Umbilical cord (tissue), 2 donors: ENCODE data around the gene NRXN2. TPM values are rescaled to one million over a fixed set of nuclear protein-coding genes. Genes with fewer than 3 reads are reported as not detected.

Source experiments
- DNase-seq: peaks from one replicate; pipeline ENCODE4 v3.0.0-alpha.2; 2015; ENCODE audit warnings: low spot score
- total RNA-seq: library from RNA; depleted of rRNA; stranded (reverse); fragments of >200 nt; gene quantifications from one replicate; pipeline ENCODE4 v1.2.3, GENCODE V29; 2014; ENCODE audit warnings: low replicate concordance; ENCODE audit not compliant: insufficient read depth

Gene NRXN2
- total RNA-seq, 1 donor from 2014 or later: 43.6 TPM

DNA sequence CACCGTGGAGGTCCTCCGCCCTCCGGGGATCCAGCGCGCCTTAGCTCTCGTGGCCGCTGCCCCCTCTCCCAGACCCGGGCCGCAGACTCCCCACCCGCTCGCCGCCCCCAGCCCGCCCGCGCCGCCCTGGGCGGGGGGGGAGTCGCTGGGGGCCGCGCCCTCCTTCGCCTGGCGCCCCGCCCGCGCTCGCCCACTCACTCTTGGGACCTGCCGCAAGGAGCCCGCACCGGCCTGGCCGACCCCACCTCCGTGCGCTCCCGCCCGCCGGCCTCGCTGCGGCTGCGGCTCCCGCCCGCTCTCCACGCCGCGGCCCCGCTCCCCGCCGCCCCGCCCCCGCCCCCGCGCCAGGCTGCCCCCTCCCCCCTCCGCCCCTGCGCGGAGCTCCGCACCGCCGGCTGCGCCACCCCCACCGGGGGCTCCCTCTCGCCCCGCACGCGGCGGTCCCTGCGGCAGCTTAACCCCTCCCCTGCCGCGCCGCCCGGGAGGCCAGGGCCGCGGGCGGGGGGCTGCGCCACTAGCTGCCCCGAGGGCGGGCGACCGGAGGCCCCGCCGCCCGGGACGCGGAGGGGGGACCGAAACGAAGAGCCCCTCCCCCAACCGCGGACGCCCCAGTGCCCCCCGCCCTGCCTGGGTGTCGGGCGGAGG, 21.7 kb upstream of the NRXN2 start:
- no peak for DNase-seq

DNA sequence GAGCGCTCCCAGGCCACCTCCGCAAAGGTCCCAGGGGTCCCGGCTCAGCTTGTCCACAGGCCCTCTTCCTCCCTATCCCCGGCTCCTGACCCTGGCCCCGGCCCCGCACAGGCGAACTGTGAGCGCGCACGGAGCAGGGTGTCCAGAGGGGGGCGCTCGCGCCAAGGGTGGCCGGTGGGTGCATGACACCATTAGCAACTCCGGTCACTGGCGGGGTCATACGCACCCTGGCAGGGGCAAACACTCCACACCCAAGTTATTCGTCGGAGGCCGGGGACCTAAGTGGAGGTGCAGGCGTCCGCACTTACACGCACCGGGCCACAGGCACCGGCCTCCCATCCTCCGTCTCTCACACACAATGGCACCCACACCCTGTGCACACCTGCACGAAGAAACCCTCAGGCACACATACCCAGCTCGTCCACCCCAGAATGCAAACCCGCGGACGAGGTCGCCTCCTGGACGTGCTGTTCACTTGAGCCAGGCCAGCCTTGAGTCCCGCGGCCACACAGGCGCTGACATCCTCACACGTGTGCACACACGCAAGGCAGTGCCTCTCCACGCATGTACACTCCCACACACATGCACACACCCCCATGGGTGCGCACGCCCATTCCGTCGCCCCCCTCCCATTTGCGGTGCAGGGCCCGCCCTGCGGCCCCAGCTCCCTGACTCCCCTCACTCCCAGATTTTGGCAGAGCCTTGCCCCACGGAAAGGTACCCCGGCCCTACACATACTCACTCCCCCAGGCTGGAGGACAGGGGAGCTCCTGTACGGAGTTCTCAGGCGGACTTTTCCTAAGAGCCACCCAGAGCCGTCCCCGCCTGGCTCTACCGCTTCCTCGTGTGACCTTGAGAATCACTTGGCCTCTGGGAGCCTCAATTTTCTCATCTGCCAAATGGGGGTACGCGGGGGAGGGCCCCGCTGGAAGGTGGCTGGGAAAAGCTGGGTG, 20.9 kb upstream of the NRXN2 start, which contains the start of gene RASGRP2:
TSS of gene RASGRP2 (minus strand) at position 552 of the 953 bp plus-strand sequence. CDS start 1,276 bp downstream, outside the sequence.
- DNase-seq: peak; percentile 39

DNA sequence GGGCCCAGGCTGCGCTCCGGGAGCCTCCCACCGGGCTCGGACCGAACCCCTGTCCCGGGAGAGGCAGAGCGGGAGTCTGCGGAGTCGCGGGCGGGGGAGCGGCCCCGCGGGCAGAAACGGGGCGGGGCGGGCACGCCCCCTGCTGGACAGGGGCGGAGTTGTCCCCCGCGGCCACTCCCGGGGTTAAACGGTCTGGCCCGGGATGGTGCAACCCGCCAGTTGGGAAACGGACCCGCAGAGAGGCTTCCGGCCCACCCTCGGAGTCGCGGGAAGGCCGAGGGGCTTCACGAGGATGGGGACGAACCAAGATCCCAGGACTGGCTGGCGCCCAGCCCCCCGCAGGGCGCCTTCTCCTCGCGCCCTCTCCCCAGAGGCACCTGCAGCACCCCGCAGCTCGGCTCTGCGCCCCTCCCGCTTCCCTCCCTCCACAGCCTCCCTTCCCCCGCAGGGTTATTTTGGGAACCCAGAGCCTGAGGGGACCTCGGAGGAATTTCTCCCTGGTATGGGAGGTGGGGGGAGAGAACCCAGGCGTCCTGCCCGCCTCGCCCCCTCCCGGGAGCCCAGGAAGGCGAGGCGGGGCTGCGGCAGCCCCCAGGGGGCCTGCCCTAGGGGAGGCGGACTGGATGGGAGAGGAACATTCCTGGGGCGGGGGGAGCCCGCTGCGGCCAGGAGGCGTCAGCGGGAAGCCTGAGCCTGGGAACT, 20.0 kb upstream of the NRXN2 start:
- peak; percentile 42 for DNase-seq

DNA sequence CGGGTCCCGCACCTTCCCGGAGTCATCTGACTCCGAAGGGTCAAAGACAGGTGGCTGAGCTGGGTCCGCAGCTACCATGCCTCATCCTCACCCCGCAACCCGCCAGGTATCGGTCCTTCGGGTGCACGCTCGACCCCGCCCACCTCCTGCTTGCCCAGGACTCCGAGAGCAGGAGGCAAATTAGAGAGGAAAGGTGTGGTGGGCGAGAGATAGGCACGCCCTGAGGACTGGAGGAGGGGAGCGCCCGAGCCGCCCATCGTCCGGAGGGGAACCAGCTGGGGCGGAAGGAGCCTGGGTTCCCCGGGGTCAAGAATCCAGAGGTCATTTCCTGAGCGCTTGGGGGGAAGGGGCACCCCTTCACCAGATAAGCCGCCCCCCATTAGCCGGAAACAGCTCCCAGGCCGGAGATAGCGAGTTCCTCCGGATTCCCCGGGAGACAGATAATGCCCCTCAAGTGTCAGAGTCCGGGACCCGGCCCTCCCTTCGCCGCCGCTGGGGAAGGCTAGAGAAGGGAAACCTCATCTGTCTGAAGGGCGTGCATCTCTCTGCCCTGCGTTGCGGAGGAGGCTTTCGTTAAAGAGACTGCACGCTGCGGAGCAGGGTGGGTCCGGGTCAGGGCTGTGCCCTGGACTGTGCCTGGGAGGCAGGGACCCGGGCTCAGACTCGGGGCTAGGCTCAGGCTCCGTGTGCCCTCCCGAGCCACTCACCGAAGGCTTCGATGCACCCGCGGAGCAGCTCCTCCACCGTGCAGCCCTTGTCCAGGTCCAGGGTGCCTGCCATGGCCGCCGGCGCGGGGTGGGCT, 19.3 kb upstream of the NRXN2 start:
- no peak for DNase-seq

DNA sequence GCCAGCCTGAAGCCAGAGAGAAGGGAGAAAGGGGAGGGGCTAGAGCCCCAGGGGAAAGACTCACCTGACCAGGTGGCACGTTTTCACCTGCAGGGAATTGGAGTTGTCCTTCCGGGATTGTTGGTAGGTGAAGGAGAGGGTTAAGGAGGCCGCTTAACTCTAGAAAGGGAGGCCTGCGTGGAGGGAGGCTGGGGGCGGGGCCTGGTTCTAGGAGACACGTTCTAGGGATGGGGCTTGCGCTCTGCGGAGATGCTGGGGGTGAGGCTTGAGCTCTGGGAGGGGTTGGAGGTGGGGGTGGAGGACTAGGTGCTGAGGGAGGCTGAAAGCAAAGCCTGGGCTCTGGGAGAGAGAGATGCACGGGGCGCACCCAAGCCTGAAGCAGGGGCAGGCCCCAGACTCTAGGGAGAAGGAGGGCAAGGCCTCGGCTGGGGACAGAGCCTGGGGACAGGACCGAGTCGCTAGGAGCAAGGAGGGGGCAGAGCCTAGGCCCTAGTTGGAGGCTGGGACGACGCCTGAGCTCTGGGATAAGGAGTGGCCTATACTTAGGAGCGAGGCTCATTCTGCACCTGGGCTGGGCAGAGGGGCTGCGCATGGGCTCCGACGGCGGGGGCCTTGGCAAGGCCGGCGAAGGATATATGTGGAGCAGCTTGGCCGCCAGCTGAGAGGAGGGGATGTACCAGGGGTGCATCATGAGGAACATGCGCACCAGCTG, 18.5 kb upstream of the NRXN2 start:
- no peak for DNase-seq

DNA sequence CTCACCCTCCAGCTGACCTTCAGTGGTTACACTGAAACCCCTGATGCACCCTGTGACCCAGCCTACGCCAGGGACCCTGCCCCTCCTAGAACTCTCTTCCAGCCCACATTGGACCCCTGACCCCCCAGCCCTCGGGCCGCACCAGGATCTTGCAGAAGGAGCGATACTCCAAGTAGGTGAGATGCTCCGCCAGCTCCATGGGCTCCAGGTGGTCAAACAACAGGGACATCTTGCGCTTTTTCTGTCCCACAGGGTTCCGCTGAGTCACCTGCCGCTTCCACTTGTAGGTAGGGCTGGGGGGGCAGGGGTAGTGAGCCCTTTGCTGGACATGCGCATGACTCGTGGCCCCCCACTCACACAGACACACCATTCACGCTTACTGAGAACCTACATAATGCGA, 16.9 kb upstream of the NRXN2 start:
- DNase-seq: no peak

DNA sequence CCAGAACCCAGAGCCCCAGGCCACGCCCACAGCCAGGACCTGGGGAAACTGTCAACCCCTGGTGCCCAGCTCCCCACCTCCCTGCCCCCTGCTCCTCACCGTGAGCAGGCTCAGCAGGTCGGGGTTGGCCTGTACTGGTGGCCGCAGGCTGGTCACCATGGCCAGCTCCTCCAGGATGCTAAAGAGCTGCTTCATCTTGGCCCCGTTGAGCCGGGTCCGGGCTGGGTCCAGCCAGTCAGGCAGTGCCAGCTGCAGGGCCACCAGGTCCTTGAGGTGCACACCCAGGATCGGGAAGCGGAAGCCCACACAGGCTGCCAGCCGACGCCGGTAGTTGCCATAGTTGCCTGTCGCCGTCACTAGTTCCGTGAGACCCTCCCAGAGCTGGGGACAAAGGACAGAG, 13.7 kb upstream of the NRXN2 start:
- no peak for DNase-seq

DNA sequence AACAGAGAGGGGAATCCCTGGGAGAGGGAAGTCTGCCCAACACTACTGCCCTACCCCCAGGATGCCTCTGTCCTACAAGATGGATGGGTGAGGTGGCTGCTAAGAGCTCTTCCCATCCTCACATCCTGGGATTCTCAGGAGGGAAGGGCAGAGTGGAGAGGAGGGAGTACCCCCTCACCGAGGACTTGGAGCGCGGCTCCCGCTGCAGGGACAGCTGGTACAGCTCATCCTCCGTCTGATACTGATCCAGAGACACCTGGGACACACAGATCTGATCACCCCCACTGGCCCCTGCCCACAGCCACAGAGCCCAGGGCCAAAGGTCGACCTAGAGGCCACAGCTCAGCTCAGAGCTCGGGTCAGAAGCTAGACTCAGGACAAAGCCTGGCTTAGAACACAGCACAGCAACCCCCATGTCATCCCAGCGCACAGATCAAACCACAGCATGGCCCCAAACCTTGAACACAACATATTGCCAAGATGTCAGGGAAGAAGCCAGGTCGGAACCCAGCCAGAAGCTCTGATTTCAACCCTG, 12.8 kb upstream of the NRXN2 start:
- no peak for DNase-seq

DNA sequence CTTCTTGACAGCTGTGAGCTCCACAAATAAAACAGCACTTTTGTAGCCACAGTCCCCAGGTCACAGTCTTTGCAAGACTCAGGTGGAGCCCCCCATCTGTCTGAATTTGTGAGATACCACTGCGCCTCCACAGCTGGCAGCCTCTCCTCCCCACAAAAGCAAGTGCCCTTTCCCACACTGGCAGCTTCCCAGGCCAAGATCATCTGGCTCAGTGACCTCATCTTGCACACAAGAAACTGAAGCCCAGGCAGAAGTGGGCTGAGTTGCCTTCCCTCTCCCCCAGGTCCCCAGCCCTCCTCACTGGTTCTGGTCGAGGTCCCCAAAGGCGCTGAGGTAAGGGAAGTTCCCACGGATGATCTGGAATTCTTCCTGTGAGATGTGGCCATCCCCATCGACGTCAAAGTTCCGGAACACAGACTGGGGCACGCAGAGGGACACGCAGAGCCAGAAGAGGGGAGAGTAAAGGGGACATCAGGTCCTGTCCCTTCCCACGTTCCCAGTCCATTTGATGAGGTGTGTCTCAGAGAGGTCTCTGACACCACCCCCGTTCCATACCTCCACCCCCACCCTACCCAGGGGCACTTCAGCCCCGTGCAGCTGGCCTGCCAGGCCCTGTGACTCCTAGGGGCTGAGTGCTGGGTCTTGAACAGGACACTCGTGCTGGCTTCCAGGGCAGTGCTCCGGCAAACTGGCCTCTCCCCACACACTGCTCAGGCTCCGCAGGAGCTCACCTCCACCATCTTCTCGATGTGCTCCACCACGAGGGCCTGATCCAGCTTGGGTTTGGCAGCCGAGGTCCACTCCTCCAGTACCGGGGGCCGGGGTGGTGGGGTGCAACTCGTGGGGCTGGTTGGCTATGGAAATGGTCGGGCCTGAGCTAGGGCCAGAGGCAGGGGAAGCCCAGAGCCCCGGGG, 12.1 kb upstream of the NRXN2 start:
- DNase-seq: no peak

DNA sequence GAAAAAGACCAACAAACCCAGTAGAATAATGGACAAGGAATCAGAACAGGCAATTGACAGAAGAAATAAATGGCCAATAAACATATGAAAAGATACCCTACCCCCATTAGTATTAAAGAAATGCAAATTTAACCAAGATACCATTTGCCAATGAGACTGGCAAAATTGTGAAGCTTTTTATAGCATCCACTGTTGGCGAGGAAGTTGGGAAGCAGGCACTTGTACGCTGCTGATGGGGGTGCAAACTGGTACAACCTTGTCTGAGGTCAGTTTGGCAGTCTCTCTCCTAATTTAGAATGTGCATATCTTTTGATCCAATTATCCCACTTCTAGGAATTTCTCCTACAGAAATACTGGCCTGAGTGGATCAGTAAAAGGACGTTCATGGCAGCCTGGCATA, 8.6 kb upstream of the NRXN2 start:
- no peak for DNase-seq

DNA sequence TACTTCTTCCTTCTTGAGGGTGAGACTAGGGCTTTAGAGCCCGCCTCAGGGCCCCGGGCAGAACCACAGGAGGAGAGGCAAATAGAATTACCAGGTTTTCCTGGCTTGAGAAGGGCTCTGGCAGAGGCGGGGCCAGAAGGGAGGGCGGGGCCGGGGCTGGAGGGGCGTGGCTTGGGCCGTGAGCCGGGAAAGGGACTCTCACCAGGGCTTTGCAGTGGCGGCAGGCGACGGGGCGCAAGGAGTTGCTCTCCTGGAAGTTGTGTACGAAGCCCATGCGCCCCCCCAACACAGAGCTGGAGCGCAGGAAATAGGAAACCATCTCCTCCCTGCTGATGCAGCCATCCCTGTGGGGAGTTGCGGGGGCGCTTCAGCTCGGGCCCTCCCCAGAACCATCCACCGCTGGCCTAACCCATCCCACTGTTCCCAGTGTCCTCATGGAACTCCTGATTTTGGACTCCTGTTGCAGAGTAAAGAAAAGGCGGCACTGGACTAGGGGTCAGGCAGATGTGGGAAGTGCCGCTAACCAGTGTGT, 6.9 kb upstream of the NRXN2 start:
- DNase-seq: no peak

DNA sequence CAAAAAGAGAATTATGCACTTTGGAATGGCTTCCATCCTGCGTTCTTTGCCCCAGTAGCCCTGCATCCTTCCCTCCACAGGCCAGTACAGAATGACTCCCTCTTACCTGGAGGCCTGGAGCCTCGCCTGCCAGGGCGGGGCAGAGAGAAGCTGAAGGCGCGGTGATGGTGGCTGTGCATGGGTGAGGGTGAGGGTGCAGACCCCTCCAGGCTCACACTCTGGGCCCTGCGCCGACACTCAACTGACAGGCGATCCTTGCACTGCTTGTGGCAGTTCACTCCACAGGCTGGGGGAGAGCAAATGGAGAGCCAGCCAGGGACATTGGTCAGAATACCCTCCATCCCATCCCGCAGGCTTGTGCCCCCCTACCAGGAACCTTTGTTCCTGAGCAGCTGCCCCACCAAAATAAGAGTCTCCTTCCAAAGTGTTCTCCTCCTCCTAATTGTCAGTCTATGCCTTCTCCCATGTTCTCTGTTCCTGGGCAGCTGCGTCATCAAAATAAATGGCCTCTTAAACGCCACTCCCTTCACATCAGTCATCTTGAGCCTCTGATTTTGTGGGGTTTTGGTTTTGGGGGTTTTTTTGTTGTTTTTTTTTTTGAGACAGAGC, 5.9 kb upstream of the NRXN2 start:
- no peak for DNase-seq

DNA sequence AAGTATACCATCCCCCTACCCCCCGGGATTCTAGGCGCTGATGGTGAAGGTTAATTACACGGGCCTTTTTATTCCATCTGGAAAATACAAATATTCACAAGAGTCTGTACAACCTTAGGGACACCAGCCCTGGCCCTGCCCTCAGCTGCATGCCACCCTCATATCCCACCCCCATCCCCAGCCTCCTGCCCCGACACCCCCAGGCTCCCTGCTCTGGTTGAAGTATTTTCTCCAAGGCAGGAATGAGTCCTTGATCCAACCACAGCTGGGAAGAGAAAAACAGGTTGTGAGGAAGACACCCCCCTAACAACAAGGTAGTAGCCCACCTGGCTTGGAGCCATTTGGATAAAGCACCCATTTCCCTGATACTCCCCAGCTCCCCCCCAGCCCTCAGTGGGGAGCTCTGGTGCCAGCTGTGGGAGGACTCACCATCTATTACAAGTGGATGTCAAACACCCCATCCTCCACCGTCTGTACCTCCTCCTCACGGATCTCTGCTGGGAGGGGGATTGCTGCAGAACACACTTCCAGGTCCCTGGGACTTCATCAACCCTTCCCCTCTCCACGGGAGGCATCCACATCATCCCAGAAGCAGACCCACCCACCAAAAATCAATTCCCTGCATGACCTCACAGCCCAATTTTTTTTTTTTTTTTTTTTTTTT, 4.0 kb upstream of the NRXN2 start:
- no peak for DNase-seq

DNA sequence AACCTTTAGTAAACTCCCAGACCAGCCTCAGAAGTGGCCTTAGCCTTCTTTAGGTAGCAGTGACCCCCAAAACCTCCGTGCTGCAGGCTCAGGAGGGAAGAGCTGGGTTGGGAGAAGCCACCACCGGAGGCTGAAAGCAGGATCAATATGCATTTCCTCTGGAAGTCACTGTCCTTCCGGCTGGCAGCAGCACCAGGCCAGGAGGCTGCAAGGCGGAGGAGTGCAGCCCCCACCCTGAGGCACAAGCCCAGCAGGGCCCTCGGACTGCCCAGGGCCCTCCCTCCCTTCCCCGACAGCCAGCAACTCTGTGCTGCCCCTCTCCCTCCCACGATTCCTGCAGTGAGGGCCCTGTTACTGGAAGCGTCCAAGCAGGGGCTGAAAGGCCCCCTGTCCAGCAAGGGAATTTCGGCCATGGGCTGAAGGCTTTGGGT, 3.2 kb upstream of the NRXN2 start:
- no peak for DNase-seq

DNA sequence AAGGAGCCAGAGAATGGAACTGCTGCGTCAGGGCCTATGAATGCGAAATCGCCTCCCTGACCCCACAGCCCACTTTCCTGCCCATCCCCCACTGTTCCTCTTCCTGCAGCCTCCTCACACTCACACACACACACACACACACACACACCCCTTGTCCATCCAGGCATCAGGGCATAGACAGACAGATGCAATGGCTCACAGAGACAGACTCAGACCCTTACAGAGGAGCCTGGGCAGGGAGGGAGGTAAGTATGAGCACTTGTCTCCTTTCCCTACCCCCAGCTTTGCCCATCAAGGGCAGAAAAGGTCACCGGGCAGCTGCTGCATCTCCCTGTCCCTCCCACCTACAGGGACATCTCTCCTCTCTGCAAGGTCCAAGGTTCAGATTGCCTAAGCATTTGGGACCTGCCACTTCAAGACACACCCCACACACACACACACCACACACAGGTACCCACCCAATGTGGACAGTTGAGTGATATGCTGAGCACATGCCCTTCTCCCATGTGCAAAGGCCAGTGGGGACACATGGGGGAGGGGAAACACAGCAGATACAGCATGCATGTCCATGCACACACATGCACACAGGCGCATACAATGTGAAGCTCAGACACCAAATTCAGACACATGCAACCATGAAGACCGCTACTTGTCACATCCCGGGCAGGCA, 2.0 kb upstream of the NRXN2 start:
- no peak for DNase-seq

DNA sequence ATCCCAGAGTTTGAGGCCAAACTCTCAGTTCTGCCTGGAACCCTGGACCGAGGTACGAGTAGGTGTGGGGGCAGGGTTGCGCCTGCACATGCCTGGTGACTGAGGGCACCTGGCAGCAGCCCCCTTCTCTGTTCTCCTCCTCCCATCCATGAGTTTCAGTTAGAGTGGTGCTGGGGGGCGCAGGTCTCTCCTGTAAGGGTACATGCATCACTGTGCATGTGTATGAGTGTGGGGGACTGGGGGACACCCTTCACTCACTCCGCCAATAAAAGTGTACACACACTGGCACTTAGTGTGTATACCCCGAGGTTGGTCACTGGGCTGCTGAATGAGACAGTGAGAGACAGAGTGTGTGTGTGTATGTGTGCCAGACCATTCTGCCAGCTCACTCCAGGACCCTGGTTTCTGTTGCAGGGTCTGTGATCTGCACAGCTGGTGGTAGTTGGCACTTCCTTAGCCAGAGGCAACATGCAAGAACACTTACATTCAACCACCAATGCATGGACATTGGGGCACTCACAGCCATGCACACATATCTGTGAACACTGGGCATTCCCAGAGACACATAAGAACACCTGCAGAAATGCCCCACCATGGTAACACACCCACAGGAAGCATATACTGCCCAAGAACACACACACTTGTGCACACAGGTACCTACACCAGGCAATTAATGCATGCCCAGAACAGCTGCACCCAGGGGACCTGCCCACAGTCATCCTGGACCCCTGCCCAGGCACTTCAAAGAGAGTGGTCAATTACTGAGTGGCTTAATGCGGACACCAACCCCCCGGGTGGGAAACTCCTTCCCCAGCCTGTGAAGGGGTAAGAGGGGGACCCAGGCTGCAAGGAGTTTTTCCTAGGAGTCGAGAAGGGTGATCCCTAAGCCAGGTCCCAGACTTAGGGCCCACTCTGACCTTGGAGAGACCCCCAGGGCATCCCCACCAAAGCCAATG, 1.2 kb upstream of the NRXN2 start:
- DNase-seq: no peak
